GM19193 (cell line): ENCODE data around the gene PTCH2.

Source experiments
- POLR2A ChIP-seq: IDR thresholded peaks from 4 replicates; pipeline ENCODE4 v1.6.1; 2011; ENCODE audit not compliant: insufficient read depth, insufficient read length; ENCODE audit errors: extremely low read depth

Gene PTCH2

GRCh38 chr1:44784094-44785028 lies 58.7 kb downstream of the PTCH2 start:
- TF ChIP-seq POLR2A: peak; percentile 37

GRCh38 chr1:44783697-44784093 lies 59.4 kb downstream of the PTCH2 start:
- TF ChIP-seq POLR2A: no peak

GRCh38 chr1:44780583-44781121 lies 62.4 kb downstream of the PTCH2 start:
- TF ChIP-seq POLR2A: no peak

- no peak for TF ChIP-seq POLR2A
Measured at GRCh38 chr1:44778705-44779576, 64.1 kb downstream of the PTCH2 start.

- no peak for TF ChIP-seq POLR2A
Measured at GRCh38 chr1:44777969-44778635, 65.0 kb downstream of the PTCH2 start.

GRCh38 chr1:44777547-44777946 lies 65.5 kb downstream of the PTCH2 start:
- TF ChIP-seq POLR2A: no peak

- no peak for TF ChIP-seq POLR2A
Measured at GRCh38 chr1:44776730-44777068, 66.4 kb downstream of the PTCH2 start.

GRCh38 chr1:44775930-44776729 lies 66.9 kb downstream of the PTCH2 start:
- no peak for TF ChIP-seq POLR2A

GRCh38 chr1:44775078-44775929 lies 67.7 kb downstream of the PTCH2 start, which contains the start of gene RPS8:
Gene RPS8 (plus strand): TSS chr1:44775540. CDS start chr1:44775597, 57 bp downstream.
- TF ChIP-seq POLR2A: peak; percentile 99
